Ascending aorta (tissue), 2 donors: Measurements from ENCODE around the gene PTPRN2. TPM values are rescaled to one million over a fixed set of nuclear protein-coding genes. Genes with fewer than 3 reads are reported as not detected.

ENCODE experiments used
- DNase-seq, 2 donors: peaks; one replicate each; pipeline ENCODE4 v3.0.0-alpha.2; 2019; ENCODE audit warnings: low spot score in 2 of 2
- H3K27ac ChIP-seq, 2 donors: fragments of 200-600 bp; sonication (generic); one replicate each; pipeline ENCODE4 v1.5.1; 2016 to 2017; ENCODE audit warnings: mild to moderate bottlenecking in 1 of 2
- H3K27me3 ChIP-seq: fragments of 200-600 bp; sonication (generic); one replicate; pipeline ENCODE4 v1.5.1; 2017
- H3K36me3 ChIP-seq, 2 donors: fragments of 200-600 bp; sonication (generic); one replicate each; pipeline ENCODE4 v1.5.1; 2016
- H3K4me1 ChIP-seq, 2 donors: fragments of 200-600 bp; sonication (generic); one replicate each; pipeline ENCODE4 v1.5.1; 2016 to 2017; ENCODE audit warnings: mild to moderate bottlenecking in 1 of 2
- H3K4me3 ChIP-seq, 2 donors: fragments of 200-600 bp; sonication (generic); one replicate each; pipeline ENCODE4 v1.5.1; 2016 to 2017; ENCODE audit warnings: mild to moderate bottlenecking in 1 of 2
- H3K9me3 ChIP-seq, 2 donors: fragments of 200-600 bp; sonication (generic); one replicate each; pipeline ENCODE4 v1.5.1; 2016
- CTCF ChIP-seq, 3 experiments: fragments of 200-600 bp in 2 of 3; fragments of 450-650 bp in 1 of 3; sonication (generic) in 2 of 3; IDR thresholded peaks; one replicate each; pipeline ENCODE4 v1.5.1; 2016 to 2019; ENCODE audit warnings: antibody characterized with exemption in 3 of 3, mild to moderate bottlenecking in 1 of 3, moderate library complexity in 1 of 3
- intact Hi-C: fragments of 100-400 bp; cut with DNase I; formaldehyde crosslinking; loops from one replicate; pipeline ENCODE4 v1.15.1; 2023
- total RNA-seq: library from RNA; depleted of rRNA; stranded (reverse); fragments of >200 nt; gene quantifications from one replicate; pipeline ENCODE4 v1.1.0, GENCODE V29; 2016

The PTPRN2 gene
- total RNA-seq, 1 donor from 2014 or later = 7.3 TPM

- Histone ChIP-seq H3K27ac (no peak overlapping the region), H3K9me3 (no peaks in the 10 kb centered on the region), H3K36me3 (no peaks in the 10 kb centered on the region), H3K4me3 (no peak overlapping the region), H3K4me1 (no peaks in the 10 kb centered on the region), H3K27me3 (no peaks in the 10 kb centered on the region)
- intact Hi-C loops = no loop called here
- TF ChIP-seq CTCF (IDR thresholded peaks at IDR 0.05) = no peak
- DNase-seq = no peak
Observed at GRCh38 chr7:158613481-158613880, 25.9 kb upstream of the PTPRN2 start.

DNA sequence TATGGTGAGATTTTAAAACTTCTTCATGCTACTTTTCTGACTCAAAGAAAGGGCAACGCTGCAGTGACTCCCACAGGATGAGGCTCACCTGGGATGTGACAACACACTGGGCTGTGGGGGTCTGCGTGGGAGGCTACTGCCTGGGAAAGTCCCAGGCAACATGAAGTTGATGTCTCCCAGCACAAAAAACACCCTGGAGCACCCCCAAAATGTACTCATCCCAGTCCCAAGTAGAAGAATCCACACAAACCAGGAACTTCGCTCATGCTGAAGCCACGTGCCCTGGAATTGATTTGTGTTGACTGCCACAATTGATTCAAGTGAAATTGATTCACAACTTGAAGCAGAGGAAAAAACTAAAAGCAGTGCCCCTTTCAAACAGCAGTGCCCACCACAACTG is 24.9 kb upstream of the PTPRN2 start:
- TF ChIP-seq CTCF (IDR thresholded peaks at IDR 0.05) = no peak
- Histone ChIP-seq H3K27me3 (no peaks in the 10 kb centered on the region), H3K36me3 (no peaks in the 10 kb centered on the region), H3K4me1 (no peaks in the 10 kb centered on the region), H3K4me3 (no peak overlapping the region), H3K9me3 (no peaks in the 10 kb centered on the region), H3K27ac (no peak overlapping the region)
- no peak for DNase-seq
- intact Hi-C loops = no loop called here

DNA sequence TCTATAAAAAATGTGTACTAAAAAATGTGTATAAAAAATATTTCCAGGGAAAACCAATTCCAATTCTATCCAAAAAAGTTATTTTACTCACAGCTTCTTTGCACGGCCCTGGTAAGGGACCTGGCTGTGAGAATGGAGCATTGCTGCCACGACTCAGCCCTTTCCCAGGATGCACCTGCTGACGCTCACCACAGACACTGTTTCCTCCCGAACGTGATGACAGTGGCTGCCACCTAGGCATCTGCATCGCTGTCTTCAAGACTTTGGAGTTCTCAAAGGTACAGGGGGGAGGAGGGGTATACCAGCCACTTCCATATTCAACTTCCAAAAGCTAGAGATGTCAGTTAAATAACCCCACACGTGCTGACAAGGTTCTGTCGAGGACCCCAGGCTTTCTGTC is 23.9 kb upstream of the PTPRN2 start:
- Histone ChIP-seq H3K4me3 (no peak overlapping the region), H3K4me1 (no peaks in the 10 kb centered on the region), H3K9me3 (no peaks in the 10 kb centered on the region), H3K27me3 (no peaks in the 10 kb centered on the region), H3K27ac (no peak overlapping the region), H3K36me3 (no peaks in the 10 kb centered on the region)
- TF ChIP-seq CTCF (IDR thresholded peaks at IDR 0.05) = no peak
- DNase-seq = no peak
- intact Hi-C loops = no loop called here

GRCh38 chr7:158609313-158609974 is 21.8 kb upstream of the PTPRN2 start:
- no peak for DNase-seq
- intact Hi-C loops = no loop called here
- no peaks in the 10 kb centered on the region for H3K36me3 ChIP-seq
- no peak overlapping the region for H3K27ac ChIP-seq
- no peaks in the 10 kb centered on the region for H3K27me3 ChIP-seq
- no peaks in the 10 kb centered on the region for H3K9me3 ChIP-seq
- H3K4me3 ChIP-seq = no peak overlapping the region
- TF ChIP-seq CTCF (IDR thresholded peaks at IDR 0.05) = no peak
- no peaks in the 10 kb centered on the region for H3K4me1 ChIP-seq

DNA sequence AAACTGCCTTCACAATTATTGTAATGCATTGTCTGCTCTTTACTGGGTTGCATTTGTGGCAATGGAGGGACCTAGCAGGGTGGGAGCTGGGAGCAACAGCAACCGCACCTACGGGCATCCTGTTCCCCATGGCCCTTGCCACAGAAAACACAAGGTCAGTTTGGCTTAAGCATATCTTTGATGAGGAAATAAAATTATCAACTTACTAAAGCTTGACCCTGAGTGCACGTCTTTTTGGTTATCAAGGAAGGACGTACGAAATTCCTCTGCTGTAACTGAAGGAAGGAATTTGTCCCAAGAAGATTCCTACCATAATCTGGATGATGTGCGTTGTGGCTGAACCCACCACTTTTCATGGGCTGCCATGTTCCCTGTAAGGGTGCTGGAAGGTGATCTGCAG is 19.9 kb upstream of the PTPRN2 start:
- DNase-seq = no peak
- TF ChIP-seq CTCF (IDR thresholded peaks at IDR 0.05) = no peak
- no peak overlapping the region for H3K4me3 ChIP-seq
- H3K36me3 ChIP-seq = no peaks in the 10 kb centered on the region
- H3K9me3 ChIP-seq = no peaks in the 10 kb centered on the region
- H3K4me1 ChIP-seq = no peaks in the 10 kb centered on the region
- intact Hi-C loops = no loop called here
- no peak overlapping the region for H3K27ac ChIP-seq
- H3K27me3 ChIP-seq = no peaks in the 10 kb centered on the region
